C4-2B (cell line): ENCODE data around the gene MTX3.

Experiments used
- ZFX ChIP-seq: fragments of 450-650 bp; IDR thresholded peaks from 2 replicates; pipeline ENCODE4 v1.6.1; 2017
- TF ChIP-seq, protein P1 (sequence below): fragments of 450-650 bp; conservative IDR thresholded peaks from 2 replicates; pipeline ENCODE4 v1.5.1; 2017; ENCODE audit warnings: mild to moderate bottlenecking

- TF ChIP-seq, protein P1, sequence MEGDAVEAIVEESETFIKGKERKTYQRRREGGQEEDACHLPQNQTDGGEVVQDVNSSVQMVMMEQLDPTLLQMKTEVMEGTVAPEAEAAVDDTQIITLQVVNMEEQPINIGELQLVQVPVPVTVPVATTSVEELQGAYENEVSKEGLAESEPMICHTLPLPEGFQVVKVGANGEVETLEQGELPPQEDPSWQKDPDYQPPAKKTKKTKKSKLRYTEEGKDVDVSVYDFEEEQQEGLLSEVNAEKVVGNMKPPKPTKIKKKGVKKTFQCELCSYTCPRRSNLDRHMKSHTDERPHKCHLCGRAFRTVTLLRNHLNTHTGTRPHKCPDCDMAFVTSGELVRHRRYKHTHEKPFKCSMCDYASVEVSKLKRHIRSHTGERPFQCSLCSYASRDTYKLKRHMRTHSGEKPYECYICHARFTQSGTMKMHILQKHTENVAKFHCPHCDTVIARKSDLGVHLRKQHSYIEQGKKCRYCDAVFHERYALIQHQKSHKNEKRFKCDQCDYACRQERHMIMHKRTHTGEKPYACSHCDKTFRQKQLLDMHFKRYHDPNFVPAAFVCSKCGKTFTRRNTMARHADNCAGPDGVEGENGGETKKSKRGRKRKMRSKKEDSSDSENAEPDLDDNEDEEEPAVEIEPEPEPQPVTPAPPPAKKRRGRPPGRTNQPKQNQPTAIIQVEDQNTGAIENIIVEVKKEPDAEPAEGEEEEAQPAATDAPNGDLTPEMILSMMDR: no peak
- TF ChIP-seq ZFX: no peak
These were observed 44.8 kb upstream of the MTX3 start for GRCh38 chr5:80035839-80036238.
